H7 (cell line): ENCODE data around the gene CCDC148. TPM values are rescaled to one million over a fixed set of nuclear protein-coding genes. Genes with fewer than 3 reads are reported as not detected.
"Not testable (repeated sequence)": the region's sequence is repeated elsewhere in the genome, so short reads cannot be mapped to it uniquely, and the experiment has no call there.

Experiments
- DNase-seq: peaks from one replicate; pipeline ENCODE4 v3.0.0; 2012
- H3K27me3 ChIP-seq: 2 replicates; pipeline ENCODE4 v1.6.0; 2011; ENCODE audit warnings: mild to moderate bottlenecking, low read length; ENCODE audit not compliant: control insufficient read depth, insufficient read depth
- H3K36me3 ChIP-seq: replicated peaks from 2 replicates; pipeline ENCODE4 v1.5.1; 2011; ENCODE audit warnings: low read length; ENCODE audit not compliant: control insufficient read depth, insufficient read depth
- H3K4me3 ChIP-seq: 2 replicates; pipeline ENCODE4 v1.5.1; 2011; ENCODE audit warnings: low read depth, mild to moderate bottlenecking, control low read depth, low read length, moderate library complexity; ENCODE audit not compliant: insufficient read depth
- total RNA-seq: library from RNA; depleted of rRNA; stranded (reverse); fragments of >200 nt; shearing (Covaris generic); gene quantifications from 2 replicates; pipeline ENCODE4 v1.2.3, GENCODE V29; 2014

The CCDC148 gene
- total RNA-seq, 1 experiment from 2014 or later: 0.07 TPM

DNA sequence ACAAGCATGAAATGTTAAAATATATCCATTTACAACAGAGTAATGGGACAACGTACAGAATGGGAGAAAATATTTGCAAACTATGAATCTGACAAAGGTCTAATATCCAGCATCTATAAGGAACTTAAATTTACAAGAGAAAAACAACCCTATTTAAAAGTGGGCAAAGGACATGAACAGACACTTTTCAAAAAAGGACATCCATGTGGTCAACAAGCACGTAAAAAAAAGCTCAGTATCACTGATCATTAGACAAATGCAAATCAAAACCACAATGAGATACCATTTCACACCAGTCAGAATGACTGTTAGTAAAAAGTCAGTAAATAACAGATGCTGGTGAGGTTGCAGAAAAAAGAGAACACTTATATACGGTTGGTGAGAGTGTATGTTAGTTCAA lies 16.3 kb upstream of the CCDC148 start:
- H3K36me3 ChIP-seq: not testable (repeated sequence)

DNA sequence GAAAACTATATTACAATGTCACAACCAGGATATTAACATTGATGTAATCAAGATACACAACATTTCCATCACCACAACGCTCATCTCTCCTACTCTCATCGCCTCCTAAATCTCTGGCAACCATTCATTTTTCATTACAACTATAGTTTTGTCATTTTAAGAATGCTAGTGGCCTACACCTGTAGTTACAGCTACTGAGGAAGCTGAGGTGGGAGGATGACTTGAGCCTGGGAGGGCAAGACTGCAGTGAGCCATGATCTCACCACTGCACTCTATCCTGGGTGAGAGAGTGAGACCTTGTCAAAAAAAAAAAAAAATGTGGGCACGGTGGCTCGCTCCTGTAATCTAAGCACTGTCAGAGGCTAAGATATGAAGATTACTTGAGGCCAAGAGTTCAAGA lies 10.7 kb upstream of the CCDC148 start:
- no peaks in the 10 kb centered on the region for H3K36me3 ChIP-seq
- no peak overlapping the region for H3K4me3 ChIP-seq
- H3K27me3 ChIP-seq: no peaks in the 10 kb centered on the region
- no peak for DNase-seq

More for the DNA sequence above, 16.3 kb upstream of the CCDC148 start:
- DNase-seq, H3K27me3 ChIP-seq, H3K4me3 ChIP-seq: not testable (repeated sequence)

DNA sequence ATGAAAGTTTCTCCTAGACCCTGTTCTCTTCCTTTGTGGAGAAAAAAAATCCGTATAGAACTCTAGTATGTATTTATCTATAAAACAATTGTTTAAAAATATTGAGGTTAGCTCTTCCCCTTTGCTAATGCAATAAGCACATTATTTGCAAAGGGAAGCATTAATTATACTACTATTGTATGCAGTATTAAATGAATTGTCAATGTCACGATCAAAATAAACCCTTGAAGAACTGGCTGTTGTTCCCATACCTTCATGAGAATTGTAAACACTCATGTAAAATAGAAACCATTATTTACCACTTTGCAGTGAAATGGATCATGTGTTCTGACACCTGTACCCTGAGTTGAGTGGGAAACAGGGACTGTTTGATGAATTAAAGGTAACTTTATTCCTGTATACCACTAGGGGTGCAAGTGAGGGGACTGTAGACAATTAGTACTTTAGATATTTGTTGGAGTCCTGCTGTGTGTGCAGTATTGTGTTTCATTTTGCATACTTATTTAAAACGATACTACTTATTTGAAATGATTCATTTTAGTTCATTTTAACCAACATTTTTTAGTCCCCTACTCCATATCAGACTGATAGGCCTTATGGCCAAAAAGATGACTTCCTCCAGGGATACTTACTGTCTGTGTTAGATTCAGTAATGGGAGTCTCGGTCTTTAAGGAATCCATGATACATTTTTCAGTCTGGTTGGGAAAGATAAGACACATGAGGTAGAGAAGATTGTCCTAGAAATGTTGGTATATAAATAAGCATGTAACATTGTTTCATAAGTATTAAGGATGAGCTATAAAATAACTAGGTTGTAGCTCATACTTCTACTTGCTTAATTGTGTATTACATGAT lies 8.1 kb upstream of the CCDC148 start:
- Histone ChIP-seq H3K27me3 (no peaks in the 10 kb centered on the region), H3K4me3 (no peak overlapping the region), H3K36me3 (no peaks in the 10 kb centered on the region)
- peak; percentile 23 for DNase-seq

GRCh38 chr2:158463496-158464095 lies 7.0 kb upstream of the CCDC148 start:
- Histone ChIP-seq H3K36me3 (no peaks in the 10 kb centered on the region), H3K4me3 (no peak overlapping the region), H3K27me3 (no peaks in the 10 kb centered on the region)
- no peak for DNase-seq

DNA sequence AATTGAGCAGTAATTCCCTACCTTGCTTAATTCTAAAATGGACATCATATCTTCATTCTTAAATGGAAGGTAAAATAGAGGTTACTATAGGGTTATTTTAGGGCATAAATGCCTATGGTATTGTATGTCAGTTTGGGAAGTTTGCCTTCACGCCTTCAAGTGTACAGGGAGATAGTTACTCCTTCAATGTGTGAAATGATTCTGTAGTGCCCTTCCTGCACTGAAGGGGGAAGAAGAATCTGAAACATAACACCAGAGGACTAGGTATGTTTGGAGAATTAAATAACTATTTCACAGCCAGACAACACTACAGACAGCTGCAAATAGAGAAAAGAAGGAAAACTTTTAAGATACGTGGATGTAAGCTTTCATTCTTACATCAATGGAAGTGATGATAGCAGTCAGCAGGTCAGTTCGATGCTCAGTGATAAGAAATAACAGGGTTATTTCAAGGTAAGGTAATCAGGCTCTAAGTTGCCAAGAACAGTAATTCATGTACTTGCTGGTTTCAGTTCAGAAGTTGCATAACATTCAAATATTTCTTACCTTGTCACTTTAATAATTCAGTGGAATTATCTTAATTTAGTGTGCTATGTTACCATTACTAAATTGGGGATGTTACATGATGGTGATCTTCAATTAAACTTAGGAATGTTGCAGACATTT lies 4.2 kb upstream of the CCDC148 start:
- Histone ChIP-seq H3K36me3 (no peaks in the 10 kb centered on the region), H3K4me3 (no peak overlapping the region), H3K27me3 (no peaks in the 10 kb centered on the region)
- no peak for DNase-seq

- no peaks in the 10 kb centered on the region for H3K36me3 ChIP-seq
- H3K27me3 ChIP-seq: no peaks in the 10 kb centered on the region
- no peak for DNase-seq
- no peak overlapping the region for H3K4me3 ChIP-seq
Observed at GRCh38 chr2:158459161-158460003, 2.8 kb upstream of the CCDC148 start.

DNA sequence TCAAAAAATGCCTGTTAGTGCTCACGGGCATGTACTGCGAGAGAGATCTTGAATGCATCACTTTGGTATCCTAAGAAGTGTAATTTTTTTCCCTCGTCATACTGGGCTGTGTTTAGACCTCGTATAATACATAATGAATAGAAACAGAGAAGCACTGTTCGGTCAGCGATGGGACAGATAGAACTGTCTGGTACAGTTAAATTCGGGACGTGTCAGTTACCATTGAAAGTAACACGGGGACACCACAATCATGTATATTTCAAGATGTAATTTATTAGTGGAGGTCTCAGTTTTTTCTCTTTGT lies 2.0 kb upstream of the CCDC148 start:
- Histone ChIP-seq H3K27me3 (no peaks in the 10 kb centered on the region), H3K4me3 (peak overlapping the region; percentile 90), H3K36me3 (no peaks in the 10 kb centered on the region)
- no peak for DNase-seq

- H3K4me3 ChIP-seq: peak overlapping the region; percentile 90
- no peaks in the 10 kb centered on the region for H3K36me3 ChIP-seq
- no peaks in the 10 kb centered on the region for H3K27me3 ChIP-seq
- DNase-seq: peak; percentile 83
Observed at GRCh38 chr2:158457826-158458616, 1.5 kb upstream of the CCDC148 start.

GRCh38 chr2:158457092-158457825 lies 706 bp upstream of the CCDC148 start:
- DNase-seq: peak; percentile 73
- H3K27me3 ChIP-seq: no peaks in the 10 kb centered on the region
- no peaks in the 10 kb centered on the region for H3K36me3 ChIP-seq
- peak overlapping the region; percentile 90 for H3K4me3 ChIP-seq

- H3K4me3 ChIP-seq: no peak overlapping the region
- H3K36me3 ChIP-seq: no peaks in the 10 kb centered on the region
- H3K27me3 ChIP-seq: no peaks in the 10 kb centered on the region
- DNase-seq: no peak
Observed at GRCh38 chr2:158443606-158444005, 12.9 kb downstream of the CCDC148 start.

- not testable (repeated sequence) for H3K27me3 ChIP-seq, H3K4me3 ChIP-seq, H3K36me3 ChIP-seq, DNase-seq
Observed at GRCh38 chr2:158439062-158439461, 17.5 kb downstream of the CCDC148 start.

DNA sequence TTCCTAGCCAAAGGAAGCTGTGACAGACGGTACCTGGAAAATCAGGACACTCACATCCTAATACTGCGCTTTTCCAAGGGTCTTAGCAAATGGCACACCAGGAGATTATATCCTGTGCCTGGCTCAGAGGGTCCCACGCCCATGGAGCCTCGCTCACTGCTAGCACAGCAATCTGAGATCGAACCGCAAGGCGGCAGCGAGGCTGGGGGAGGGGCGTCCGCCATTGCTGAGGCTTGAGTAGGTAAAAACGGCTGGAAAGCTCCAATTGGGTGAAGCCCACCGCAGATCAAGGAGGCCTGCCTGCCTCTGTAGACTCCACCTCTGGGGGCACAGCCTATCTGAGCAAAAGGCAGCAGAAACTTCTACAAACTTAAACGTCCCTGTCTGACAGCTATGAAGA lies 22.8 kb downstream of the CCDC148 start:
- H3K27me3 ChIP-seq, DNase-seq, H3K36me3 ChIP-seq, H3K4me3 ChIP-seq: not testable (repeated sequence)

- no peaks in the 10 kb centered on the region for H3K27me3 ChIP-seq
- no peak for DNase-seq
- no peaks in the 10 kb centered on the region for H3K36me3 ChIP-seq
- H3K4me3 ChIP-seq: no peak overlapping the region
Observed at GRCh38 chr2:158432117-158432516, 24.4 kb downstream of the CCDC148 start.
